Epithelial cell of proximal tubule (primary cell): Measurements from ENCODE around the gene SRGAP2C. TPM values are rescaled to one million over a fixed set of nuclear protein-coding genes. Genes with fewer than 3 reads are reported as not detected.
A peak's percentile ranks its signal among the peaks of the same experiment; 100 is the strongest.
"Not testable (repeated sequence)": the region's sequence is repeated elsewhere in the genome, so short reads cannot be mapped to it uniquely, and the experiment has no call there.

Source experiments
- DNase-seq: peaks from one replicate; pipeline ENCODE4 v3.0.0-alpha.2; 2011; ENCODE audit warnings: low read depth
- H3K4me3 ChIP-seq: 2 replicates; pipeline ENCODE4 v1.5.1; 2011; ENCODE audit warnings: low read depth, mild to moderate bottlenecking, low read length
- CTCF ChIP-seq: conservative IDR thresholded peaks from 2 replicates; pipeline ENCODE4 v1.5.1; 2012; ENCODE audit warnings: low read depth, mild to moderate bottlenecking, low read length
- total RNA-seq: library from RNA; depleted of rRNA; stranded (reverse); fragments of >200 nt; gene quantifications from 2 replicates; pipeline ENCODE4 v1.2.3, GENCODE V29; 2015

SRGAP2C gene
- 11.6 and 13.7 TPM in 2 replicates for total RNA-seq

GRCh38 chr1:121184290-121185127, at the start of gene SRGAP2C, which contains the start of gene FAM72B:
SRGAP2C (plus strand) TSS chr1:121184975; CDS start chr1:121187447, 2,472 bp downstream.
FAM72B (minus strand) TSS chr1:121184340; CDS start chr1:121183489, 851 bp downstream.
- H3K4me3 ChIP-seq, result peak within 1 kb of the TSS; percentile 53
- peak; percentile 98 for DNase-seq

- not testable (repeated sequence) for DNase-seq, H3K4me3 ChIP-seq
These were observed 44.4 kb upstream of the SRGAP2C start for GRCh38 chr1:121140393-121140792.

GRCh38 chr1:121148489-121149190, 36.1 kb upstream of the SRGAP2C start:
- not testable (repeated sequence) for DNase-seq

GRCh38 chr1:121151294-121151693, 33.5 kb upstream of the SRGAP2C start:
- H3K4me3 ChIP-seq, DNase-seq: not testable (repeated sequence)

More at GRCh38 chr1:121148489-121149190, 36.1 kb upstream of the SRGAP2C start:
- not testable (repeated sequence) for H3K4me3 ChIP-seq

- H3K4me3 ChIP-seq, DNase-seq: not testable (repeated sequence)
These were observed 32.0 kb upstream of the SRGAP2C start for GRCh38 chr1:121152788-121153187.

GRCh38 chr1:121154811-121155210, 30.0 kb upstream of the SRGAP2C start:
- H3K4me3 ChIP-seq, DNase-seq: not testable (repeated sequence)

GRCh38 chr1:121155671-121156358, 29.0 kb upstream of the SRGAP2C start:
- not testable (repeated sequence) for H3K4me3 ChIP-seq, DNase-seq
- peak; percentile 37 for TF ChIP-seq CTCF

GRCh38 chr1:121156958-121157603, 27.7 kb upstream of the SRGAP2C start:
- DNase-seq, H3K4me3 ChIP-seq: not testable (repeated sequence)

- not testable (repeated sequence) for H3K4me3 ChIP-seq
These were observed 27.2 kb upstream of the SRGAP2C start for GRCh38 chr1:121157609-121158008.

GRCh38 chr1:121160118-121160517, 24.7 kb upstream of the SRGAP2C start:
- DNase-seq, H3K4me3 ChIP-seq: not testable (repeated sequence)

More at GRCh38 chr1:121157609-121158008, 27.2 kb upstream of the SRGAP2C start:
- DNase-seq, result not testable (repeated sequence)

GRCh38 chr1:121161199-121161901, 23.4 kb upstream of the SRGAP2C start:
- not testable (repeated sequence) for DNase-seq, H3K4me3 ChIP-seq

GRCh38 chr1:121163850-121164757, 20.7 kb upstream of the SRGAP2C start:
- not testable (repeated sequence) for H3K4me3 ChIP-seq
- peak; percentile 40 for DNase-seq

GRCh38 chr1:121165296-121165695, 19.5 kb upstream of the SRGAP2C start:
- peak; percentile 46 for DNase-seq
- not testable (repeated sequence) for H3K4me3 ChIP-seq

GRCh38 chr1:121167225-121167738, 17.5 kb upstream of the SRGAP2C start:
- DNase-seq, H3K4me3 ChIP-seq: not testable (repeated sequence)

GRCh38 chr1:121168152-121168668, 16.6 kb upstream of the SRGAP2C start:
- not testable (repeated sequence) for H3K4me3 ChIP-seq, DNase-seq
